Neural crest cell (in vitro differentiated cells): ENCODE measurements around the gene NUFIP2. TPM values are rescaled to one million over a fixed set of nuclear protein-coding genes. Genes with fewer than 3 reads are reported as not detected.
A peak's percentile ranks its signal among the peaks of the same experiment; 100 is the strongest.
"Not testable (repeated sequence)": the region's sequence is repeated elsewhere in the genome, so short reads cannot be mapped to it uniquely, and the experiment has no call there.

ENCODE experiments used
- DNase-seq: peaks from one replicate; pipeline ENCODE4 v3.0.0; 2021; ENCODE audit warnings: low read depth, mixed read lengths, low spot score
- H3K27ac Mint-ChIP-seq: one replicate; pipeline ENCODE4 v1.8.0; 2021; ENCODE audit warnings: mild to moderate bottlenecking, mixed read lengths; ENCODE audit not compliant: unreplicated experiment
- H3K27me3 Mint-ChIP-seq: 2 replicates; pipeline ENCODE4 v1.8.0; 2021; ENCODE audit warnings: low read depth, mild to moderate bottlenecking, mixed read lengths
- H3K36me3 Mint-ChIP-seq: 2 replicates; pipeline ENCODE4 v1.8.0; 2021; ENCODE audit warnings: low read depth, mild to moderate bottlenecking, mixed read lengths
- H3K4me1 Mint-ChIP-seq: 2 replicates; pipeline ENCODE4 v1.8.0; 2021; ENCODE audit warnings: mixed read lengths
- H3K4me3 Mint-ChIP-seq: one replicate; pipeline ENCODE4 v1.8.0; 2021; ENCODE audit warnings: mild to moderate bottlenecking, mixed read lengths
- H3K9me3 Mint-ChIP-seq: 2 replicates; pipeline ENCODE4 v1.8.0; 2021; ENCODE audit warnings: mixed read lengths
- total RNA-seq: library from RNA; stranded (reverse); gene quantifications from 2 replicates; pipeline ENCODE4 v1.2.1, GENCODE V29; 2021
- TF ChIP-seq, protein P1 (sequence below): fragments of 200-600 bp; sonication (generic); conservative IDR thresholded peaks from 2 replicates; pipeline ENCODE4 v1.5.0; 2021; ENCODE audit warnings: antibody characterized with exemption, mild to moderate bottlenecking

NUFIP2 gene
- total RNA-seq, 1 donor from 2014 or later: 61.7 TPM

DNA sequence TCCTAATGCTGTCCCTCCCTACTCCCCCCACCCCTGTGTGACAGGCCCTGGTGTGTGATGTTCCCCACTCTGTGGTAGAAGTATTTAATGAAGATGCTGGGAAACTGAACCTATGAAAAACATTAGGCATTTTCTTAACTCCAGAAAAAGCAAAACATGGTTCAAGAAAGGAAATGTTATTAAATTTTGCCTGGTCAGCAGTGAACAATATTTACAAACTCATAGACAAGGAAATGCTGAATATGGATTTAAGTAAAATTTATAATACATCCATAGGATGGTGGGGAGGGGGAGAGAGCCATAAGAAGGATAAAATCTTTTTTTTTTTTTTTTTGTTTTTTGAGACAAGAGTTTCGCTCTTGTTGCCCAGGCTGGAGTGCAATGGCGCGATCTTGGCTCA, 58.0 kb downstream of the NUFIP2 start:
- DNase-seq: no peak
- H3K4me1 Mint-ChIP-seq: peaks cover 14% of the 10 kb centered on the region
- H3K27me3 Mint-ChIP-seq: no peaks in the 10 kb centered on the region
- TF ChIP-seq, protein P1, sequence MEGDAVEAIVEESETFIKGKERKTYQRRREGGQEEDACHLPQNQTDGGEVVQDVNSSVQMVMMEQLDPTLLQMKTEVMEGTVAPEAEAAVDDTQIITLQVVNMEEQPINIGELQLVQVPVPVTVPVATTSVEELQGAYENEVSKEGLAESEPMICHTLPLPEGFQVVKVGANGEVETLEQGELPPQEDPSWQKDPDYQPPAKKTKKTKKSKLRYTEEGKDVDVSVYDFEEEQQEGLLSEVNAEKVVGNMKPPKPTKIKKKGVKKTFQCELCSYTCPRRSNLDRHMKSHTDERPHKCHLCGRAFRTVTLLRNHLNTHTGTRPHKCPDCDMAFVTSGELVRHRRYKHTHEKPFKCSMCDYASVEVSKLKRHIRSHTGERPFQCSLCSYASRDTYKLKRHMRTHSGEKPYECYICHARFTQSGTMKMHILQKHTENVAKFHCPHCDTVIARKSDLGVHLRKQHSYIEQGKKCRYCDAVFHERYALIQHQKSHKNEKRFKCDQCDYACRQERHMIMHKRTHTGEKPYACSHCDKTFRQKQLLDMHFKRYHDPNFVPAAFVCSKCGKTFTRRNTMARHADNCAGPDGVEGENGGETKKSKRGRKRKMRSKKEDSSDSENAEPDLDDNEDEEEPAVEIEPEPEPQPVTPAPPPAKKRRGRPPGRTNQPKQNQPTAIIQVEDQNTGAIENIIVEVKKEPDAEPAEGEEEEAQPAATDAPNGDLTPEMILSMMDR: no peak
- H3K4me3 Mint-ChIP-seq: no peak overlapping the region
- H3K27ac Mint-ChIP-seq: no peak overlapping the region
- no peaks in the 10 kb centered on the region for H3K36me3 Mint-ChIP-seq
- H3K9me3 Mint-ChIP-seq: no peaks in the 10 kb centered on the region

DNA sequence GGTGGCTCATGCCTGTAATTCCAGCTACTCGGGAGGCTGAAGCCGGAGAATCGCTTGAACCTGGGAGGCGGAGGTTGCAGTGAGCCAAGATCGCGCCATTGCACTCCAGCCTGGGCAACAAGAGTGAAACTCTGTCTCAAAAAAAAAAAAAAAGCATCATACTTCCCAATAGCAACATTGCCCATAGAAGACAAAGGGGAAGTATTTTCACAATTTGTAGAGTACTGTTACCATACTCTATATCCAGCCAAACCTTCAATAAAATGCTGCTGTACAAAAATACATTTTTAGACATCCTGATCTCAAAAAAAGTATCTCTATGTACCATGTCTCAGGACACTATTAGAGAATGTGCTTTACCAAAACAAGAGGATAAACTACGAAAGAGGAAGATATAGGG, 59.0 kb downstream of the NUFIP2 start:
- not testable (repeated sequence) for H3K36me3 Mint-ChIP-seq, H3K27me3 Mint-ChIP-seq, H3K4me1 Mint-ChIP-seq, DNase-seq, H3K9me3 Mint-ChIP-seq, H3K27ac Mint-ChIP-seq, H3K4me3 Mint-ChIP-seq

DNA sequence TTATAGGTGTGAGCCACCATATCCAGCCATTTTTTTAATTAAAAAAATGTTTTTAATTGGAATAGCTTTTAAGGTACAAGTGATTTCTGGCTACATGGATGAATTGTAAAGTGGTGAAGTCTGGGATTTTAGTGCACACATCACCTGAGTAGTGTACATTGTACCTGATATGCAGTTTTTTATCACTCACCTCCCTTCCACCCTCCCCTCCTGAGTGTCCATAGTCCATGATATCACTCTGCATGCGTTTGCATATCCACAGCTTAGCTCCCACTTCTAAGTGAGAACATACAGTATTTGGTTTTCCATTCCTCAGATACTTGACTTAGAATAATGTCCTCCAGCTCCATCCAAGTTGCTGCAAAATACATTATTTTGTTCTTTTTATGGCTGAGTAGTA, 60.6 kb downstream of the NUFIP2 start:
- no peaks in the 10 kb centered on the region for H3K36me3 Mint-ChIP-seq
- DNase-seq: no peak
- TF ChIP-seq, protein P1: no peak
- H3K4me3 Mint-ChIP-seq: no peak overlapping the region
- no peak overlapping the region for H3K27ac Mint-ChIP-seq
- no peaks in the 10 kb centered on the region for H3K27me3 Mint-ChIP-seq
- peaks cover 2% of the 10 kb centered on the region for H3K9me3 Mint-ChIP-seq
- H3K4me1 Mint-ChIP-seq: peaks cover 1% of the 10 kb centered on the region

DNA sequence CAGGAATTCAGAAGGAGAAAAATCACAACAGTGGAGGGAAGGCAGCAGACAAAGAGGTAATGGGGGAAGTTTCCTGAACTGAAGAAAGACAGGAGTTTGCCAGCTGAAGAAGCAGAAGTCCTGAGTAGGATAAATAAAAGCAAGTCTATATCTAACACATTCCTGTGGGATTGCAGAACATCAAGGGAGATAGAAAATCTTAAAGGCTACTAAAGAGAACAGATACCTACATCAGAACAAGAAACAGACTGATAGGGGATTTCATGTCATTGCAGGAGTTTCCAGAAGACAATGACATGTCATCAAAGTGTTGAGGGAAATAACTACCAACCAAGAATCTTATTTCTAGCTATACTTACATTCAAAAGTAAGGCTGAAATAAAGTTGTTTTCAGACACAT, 68.6 kb downstream of the NUFIP2 start:
- H3K4me1 Mint-ChIP-seq: no peaks in the 10 kb centered on the region

DNA sequence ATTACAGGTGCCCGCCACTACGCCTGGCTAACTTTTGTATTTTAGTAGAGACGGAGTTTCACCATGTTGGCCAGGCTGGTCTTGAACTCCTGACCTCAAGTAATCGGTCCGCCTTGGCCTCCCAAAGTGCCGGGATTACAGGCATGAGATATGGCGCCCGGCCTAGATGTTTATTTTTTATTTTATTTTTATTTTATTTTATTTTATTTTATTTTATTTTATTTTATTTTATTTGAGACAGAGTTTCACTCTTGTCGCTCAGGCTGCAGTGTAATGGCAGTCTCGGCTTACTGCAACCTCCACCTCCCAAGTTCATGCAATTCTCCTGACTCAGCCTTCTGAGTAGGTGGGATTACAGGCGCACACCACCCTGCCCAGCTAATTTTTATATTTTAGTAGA, 72.6 kb downstream of the NUFIP2 start:
- not testable (repeated sequence) for H3K27me3 Mint-ChIP-seq, H3K4me3 Mint-ChIP-seq, H3K36me3 Mint-ChIP-seq, DNase-seq, H3K4me1 Mint-ChIP-seq, H3K9me3 Mint-ChIP-seq, H3K27ac Mint-ChIP-seq

More for the DNA sequence above, 68.6 kb downstream of the NUFIP2 start:
- Mint-ChIP-seq H3K36me3 (no peaks in the 10 kb centered on the region), H3K27ac (no peak overlapping the region), H3K27me3 (no peaks in the 10 kb centered on the region), H3K9me3 (peaks cover 5% of the 10 kb centered on the region), H3K4me3 (no peak overlapping the region)
- DNase-seq: no peak
- TF ChIP-seq, protein P1: no peak

DNA sequence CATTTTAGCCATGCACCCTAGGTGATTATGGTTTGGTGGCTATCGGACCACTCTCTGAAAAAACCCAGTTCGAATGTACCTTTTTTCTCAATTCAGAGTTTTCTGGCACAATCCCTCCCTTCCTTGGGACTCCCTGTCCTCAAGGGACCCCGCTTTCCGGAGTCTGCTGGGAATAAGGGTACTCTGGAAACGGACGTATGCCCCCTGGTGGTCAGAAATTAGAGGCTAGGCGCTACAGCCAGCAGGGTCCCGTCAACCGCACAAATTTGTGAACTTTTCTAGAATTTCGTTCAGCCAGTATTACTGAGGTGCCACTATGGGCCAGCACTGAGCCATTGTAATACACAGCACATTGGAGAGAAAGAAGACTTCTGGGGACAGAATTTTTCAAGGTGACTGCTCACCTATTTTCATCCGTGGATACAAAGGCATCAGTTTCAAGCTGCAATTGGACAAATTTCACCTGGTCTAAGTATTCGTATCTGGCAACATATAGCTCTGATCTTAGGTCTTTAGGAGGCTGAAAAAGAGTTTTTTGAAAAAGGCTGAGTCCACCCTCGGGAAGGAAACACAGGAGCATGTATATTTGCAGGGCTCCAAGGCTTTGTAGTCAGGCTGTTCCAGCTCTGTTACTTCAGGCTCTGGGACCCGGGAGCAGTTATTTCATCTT, 74.4 kb downstream of the NUFIP2 start:
- peaks cover 10% of the 10 kb centered on the region for H3K4me1 Mint-ChIP-seq
- no peak overlapping the region for H3K27ac Mint-ChIP-seq
- no peak overlapping the region for H3K4me3 Mint-ChIP-seq
- no peaks in the 10 kb centered on the region for H3K36me3 Mint-ChIP-seq
- H3K27me3 Mint-ChIP-seq: no peaks in the 10 kb centered on the region
- TF ChIP-seq, protein P1: peak; percentile 98
- DNase-seq: peak; percentile 87
- H3K9me3 Mint-ChIP-seq: no peaks in the 10 kb centered on the region
